PFSK-1 (cell line): ENCODE measurements around the gene IFIT5.

Experiments
- FOXP2 ChIP-seq: optimal IDR thresholded peaks from 2 replicates; pipeline ENCODE3; 2011; ENCODE audit warnings: borderline replicate concordance, control low read depth, inconsistent platforms; ENCODE audit not compliant: insufficient read depth; ENCODE audit errors: extremely low read length, extremely low read depth
- POLR2AphosphoS5 ChIP-seq: IDR thresholded peaks from 2 replicates; pipeline ENCODE4 v1.6.1; 2012; ENCODE audit warnings: low read depth, mild to moderate bottlenecking, control low read depth, low read length, moderate library complexity
- SIN3A ChIP-seq: IDR thresholded peaks from 2 replicates; pipeline ENCODE4 v1.6.1; 2012; ENCODE audit warnings: mild to moderate bottlenecking, low read length, moderate library complexity, borderline replicate concordance; ENCODE audit not compliant: insufficient read depth
- TAF1 ChIP-seq: IDR thresholded peaks from 2 replicates; pipeline ENCODE4 v1.6.1; 2012; ENCODE audit warnings: low read length, control low read depth, borderline replicate concordance; ENCODE audit not compliant: insufficient read depth

- TF ChIP-seq POLR2AphosphoS5 (no peak), SIN3A (no peak), FOXP2 (no peak), TAF1 (no peak)
These were observed 25.6 kb upstream of the IFIT5 start for GRCh38 chr10:89388806-89389205.
